ENCODE measurements around the gene ANXA8. TPM values are rescaled to one million over a fixed set of nuclear protein-coding genes. Genes with fewer than 3 reads are reported as not detected.
"Not testable (repeated sequence)": the region's sequence is repeated elsewhere in the genome, so short reads cannot be mapped to it uniquely, and the experiment has no call there.

ANXA8 gene
- total and polyA plus RNA-seq, 10 of the 15 experiments (the other 5 are each of a cell fraction or from before 2014, with no cell fraction given), result 0.10 to 0.53 (median 0.41) TPM; not detected in 3

DNA sequence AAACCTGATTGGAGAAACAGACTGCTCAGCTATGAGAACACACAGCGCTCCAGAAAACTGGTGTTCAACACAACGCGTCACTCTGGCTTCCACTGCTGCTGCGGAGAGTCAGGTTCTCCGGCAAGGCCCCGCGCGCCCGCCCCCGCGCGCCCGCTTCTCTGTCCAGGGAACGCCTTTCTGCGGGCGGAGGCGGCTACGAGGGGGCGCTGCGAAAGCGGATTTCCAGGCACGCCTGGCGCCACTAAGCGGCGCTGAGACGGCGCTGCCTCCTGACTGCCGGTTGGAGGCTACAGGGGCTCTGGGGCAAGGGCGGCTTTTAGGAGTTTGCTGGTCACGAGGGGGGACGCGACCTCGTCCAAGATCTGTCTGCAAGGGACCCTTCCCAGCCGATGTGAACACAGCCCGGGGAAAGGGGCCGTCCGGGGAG lies 22.6 kb downstream of the ANXA8 start:
- H3K9ac ChIP-seq (ENCODE audit: control insufficient read depth, insufficient read depth, low read length); BruUV-seq (replicated peaks); POLR2A ChIA-PET; H3K36me3 ChIP-seq (ENCODE audit: control insufficient read depth in 2 of 2, insufficient read depth in 2 of 2, low read length in 1 of 2); in situ Hi-C loops (cut with MboI); H3K9me3 ChIP-seq (replicated peaks; ENCODE audit: control insufficient read depth, insufficient read depth, low read length); CTCF ChIA-PET; H4K20me1 ChIP-seq (ENCODE audit: control insufficient read depth, insufficient read depth); H2AFZ ChIP-seq (ENCODE audit: control insufficient read depth, low read depth, low read length); FAIRE-seq; RAD21 ChIA-PET (ENCODE audit: unreplicated experiment); DNase-seq (ENCODE audit: low read depth, low spot score); H3K4me1 ChIP-seq (ENCODE audit: control insufficient read depth, insufficient read depth, low read length); intact Hi-C loops (cut with micrococcal nuclease; ENCODE audit: unreplicated experiment); H3K27me3 ChIP-seq (replicated peaks in 1 of 2; ENCODE audit: control insufficient read depth in 2 of 2, insufficient read depth in 2 of 2, low read length in 1 of 2); H3K79me2 ChIP-seq (ENCODE audit: control insufficient read depth, insufficient read depth, low read length); SMC1A ChIA-PET (ENCODE audit: uncharacterized antibody, unreplicated experiment); H3K27ac ChIP-seq (ENCODE audit: control insufficient read depth, insufficient read depth); H3K4me3 ChIP-seq; H3K4me2 ChIP-seq (ENCODE audit: control insufficient read depth, insufficient read depth): not testable (repeated sequence)
- WGBS (ENCODE audit: insufficient coverage, insufficient replicate concordance, low lambda C conversion rate, missing lambda C conversion rate), result under 1% methylated on average over 14 of the region's 37 CpGs
- ATAC-seq, result peak; percentile 81

DNA sequence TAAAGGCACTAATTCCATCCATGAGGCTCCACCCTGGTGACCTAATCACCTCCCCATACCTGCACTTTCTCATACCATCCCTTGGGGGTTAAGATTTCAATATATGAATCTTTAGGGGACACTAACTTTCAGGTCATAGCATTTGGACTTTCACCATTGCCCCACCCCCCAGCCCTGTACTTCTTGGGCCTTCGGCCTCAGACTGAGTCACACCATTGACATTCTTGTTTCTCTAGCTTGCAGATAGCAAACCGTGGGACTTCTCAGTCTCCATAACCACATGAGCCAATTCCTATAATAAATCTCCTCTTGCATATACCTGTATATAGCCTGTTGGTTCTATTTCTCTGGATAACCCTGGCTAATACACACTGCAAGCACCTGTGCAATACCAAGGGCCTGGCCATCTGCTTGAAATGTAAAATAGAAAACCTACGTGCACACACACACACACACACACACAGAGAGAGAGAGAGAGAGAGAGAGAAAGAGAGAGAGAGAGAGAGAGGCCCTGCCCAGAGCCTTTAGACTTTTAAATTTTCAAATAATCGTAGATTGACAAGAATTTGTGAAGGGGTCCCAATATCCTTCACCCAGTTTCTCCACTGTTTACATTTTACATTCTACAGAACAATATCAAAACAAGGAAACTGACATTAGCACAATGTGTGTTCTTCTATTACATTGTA lies 25.3 kb downstream of the ANXA8 start:
- Histone ChIP-seq H3K79me2 (ENCODE audit: control insufficient read depth, insufficient read depth, low read length) (no peaks in the 10 kb centered on the region), H3K4me2 (ENCODE audit: control insufficient read depth, insufficient read depth) (no peak overlapping the region), H4K20me1 (ENCODE audit: control insufficient read depth, insufficient read depth) (no peaks in the 10 kb centered on the region), H3K9ac (ENCODE audit: control insufficient read depth, insufficient read depth, low read length) (no peak overlapping the region), H2AFZ (ENCODE audit: control insufficient read depth, low read depth, low read length) (no peak overlapping the region), H3K4me3 (no peak overlapping the region), H3K27ac (ENCODE audit: control insufficient read depth, insufficient read depth) (no peak overlapping the region), H3K9me3 (replicated peaks; ENCODE audit: control insufficient read depth, insufficient read depth, low read length) (no peaks in the 10 kb centered on the region), H3K27me3 (replicated peaks in 1 of 2; ENCODE audit: control insufficient read depth in 2 of 2, insufficient read depth in 2 of 2, low read length in 1 of 2) (peaks cover 0 to 1% of the 10 kb centered on the region in 2 experiments; a peak in 2 of 4 replicates), H3K36me3 (ENCODE audit: control insufficient read depth in 2 of 2, insufficient read depth in 2 of 2, low read length in 1 of 2) (no peaks in the 10 kb centered on the region), H3K4me1 (ENCODE audit: control insufficient read depth, insufficient read depth, low read length) (no peaks in the 10 kb centered on the region)
- ChIA-PET CTCF (no interaction called here), SMC1A (ENCODE audit: uncharacterized antibody, unreplicated experiment) (no interaction called here), POLR2A (no interaction called here), RAD21 (ENCODE audit: unreplicated experiment) (no interaction called here)
- BruUV-seq (replicated peaks), result no TSS peak
- in situ Hi-C loops (cut with MboI) (no loop called here), intact Hi-C loops (cut with micrococcal nuclease; ENCODE audit: unreplicated experiment) (no loop called here)
- DNase-seq (ENCODE audit: low read depth, low spot score) (no peak), ATAC-seq (no peak), FAIRE-seq (no peak)
- TF ChIP-seq SMARCA5 (IDR thresholded peaks at IDR 0.05), result no peak
- TF ChIP-seq, protein P1, sequence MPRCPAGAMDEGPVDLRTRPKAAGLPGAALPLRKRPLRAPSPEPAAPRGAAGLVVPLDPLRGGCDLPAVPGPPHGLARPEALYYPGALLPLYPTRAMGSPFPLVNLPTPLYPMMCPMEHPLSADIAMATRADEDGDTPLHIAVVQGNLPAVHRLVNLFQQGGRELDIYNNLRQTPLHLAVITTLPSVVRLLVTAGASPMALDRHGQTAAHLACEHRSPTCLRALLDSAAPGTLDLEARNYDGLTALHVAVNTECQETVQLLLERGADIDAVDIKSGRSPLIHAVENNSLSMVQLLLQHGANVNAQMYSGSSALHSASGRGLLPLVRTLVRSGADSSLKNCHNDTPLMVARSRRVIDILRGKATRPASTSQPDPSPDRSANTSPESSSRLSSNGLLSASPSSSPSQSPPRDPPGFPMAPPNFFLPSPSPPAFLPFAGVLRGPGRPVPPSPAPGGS (IDR thresholded peaks at IDR 0.05; ENCODE audit: borderline replicate concordance, insufficient read depth, low read depth, low read length, poor library complexity, severe bottlenecking), result no peak
- no peak for TF ChIP-seq NFXL1 (IDR thresholded peaks at IDR 0.05; ENCODE audit: borderline replicate concordance)
- TF ChIP-seq CHD1 (IDR thresholded peaks at IDR 0.05; ENCODE audit: low read depth, low read length), result no peak
- TF ChIP-seq BMI1 (IDR thresholded peaks at IDR 0.05; ENCODE audit: borderline replicate concordance), result no peak
- TF ChIP-seq ASH2L (IDR thresholded peaks at IDR 0.05; ENCODE audit: borderline replicate concordance, low read depth), result no peak
- TF ChIP-seq, protein P2, sequence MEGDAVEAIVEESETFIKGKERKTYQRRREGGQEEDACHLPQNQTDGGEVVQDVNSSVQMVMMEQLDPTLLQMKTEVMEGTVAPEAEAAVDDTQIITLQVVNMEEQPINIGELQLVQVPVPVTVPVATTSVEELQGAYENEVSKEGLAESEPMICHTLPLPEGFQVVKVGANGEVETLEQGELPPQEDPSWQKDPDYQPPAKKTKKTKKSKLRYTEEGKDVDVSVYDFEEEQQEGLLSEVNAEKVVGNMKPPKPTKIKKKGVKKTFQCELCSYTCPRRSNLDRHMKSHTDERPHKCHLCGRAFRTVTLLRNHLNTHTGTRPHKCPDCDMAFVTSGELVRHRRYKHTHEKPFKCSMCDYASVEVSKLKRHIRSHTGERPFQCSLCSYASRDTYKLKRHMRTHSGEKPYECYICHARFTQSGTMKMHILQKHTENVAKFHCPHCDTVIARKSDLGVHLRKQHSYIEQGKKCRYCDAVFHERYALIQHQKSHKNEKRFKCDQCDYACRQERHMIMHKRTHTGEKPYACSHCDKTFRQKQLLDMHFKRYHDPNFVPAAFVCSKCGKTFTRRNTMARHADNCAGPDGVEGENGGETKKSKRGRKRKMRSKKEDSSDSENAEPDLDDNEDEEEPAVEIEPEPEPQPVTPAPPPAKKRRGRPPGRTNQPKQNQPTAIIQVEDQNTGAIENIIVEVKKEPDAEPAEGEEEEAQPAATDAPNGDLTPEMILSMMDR (IDR thresholded peaks at IDR 0.05 in 2 of 3, conservative IDR thresholded peaks at IDR 0.05 in 1 of 3; ENCODE audit: control insufficient read depth in 2 of 3, extremely low read depth in 1 of 3, insufficient read depth in 1 of 3, low read depth in 3 of 3, low read length in 3 of 3), result no peak
- 4% methylated on average over 4 of the region's 4 CpGs for WGBS (ENCODE audit: insufficient coverage, insufficient replicate concordance, low lambda C conversion rate, missing lambda C conversion rate)

Data from GM12878 (cell line).